ENCODE measurements around the gene METTL25. TPM values are rescaled to one million over a fixed set of nuclear protein-coding genes. Genes with fewer than 3 reads are reported as not detected.

METTL25 gene
- total RNA-seq, 4 donors from 2014 or later, result 1.5 to 23.2 (median 12.2) TPM

DNA sequence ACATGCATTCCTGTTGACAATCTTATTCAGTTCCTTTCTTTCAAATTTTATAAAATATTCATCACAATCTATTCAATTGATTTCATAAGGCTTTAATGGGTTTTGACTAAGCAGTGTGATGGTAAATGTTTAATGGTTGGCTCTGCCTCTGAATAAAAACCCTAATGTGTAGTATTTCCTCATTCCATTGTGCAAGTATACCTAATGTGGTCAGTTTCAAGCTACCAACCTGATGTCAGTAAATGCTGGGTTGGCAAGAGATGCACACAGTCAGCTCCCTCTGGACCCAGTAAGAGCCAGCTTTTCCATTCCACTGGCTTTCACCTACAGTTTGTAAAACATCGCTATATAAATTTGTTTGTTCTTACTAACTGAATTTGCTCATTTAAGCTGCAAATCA, 53.9 kb downstream of the METTL25 start:
- TF ChIP-seq CTCF (IDR thresholded peaks at IDR 0.05) (no peak), EP300 (IDR thresholded peaks at IDR 0.05; ENCODE audit: low read depth) (no peak)
- intact Hi-C loops (cut with DNase I; ENCODE audit: low total_unique reads) (loop anchor here (5.0 kb wide), 1 partner anchor 630 kb away; no protein-coding TSS in a partner anchor), in situ Hi-C loops (cut with MboI; ENCODE audit: low pct_ligation_motif_present in 1 of 4, low pct_unique_long_range_greater_than_20kb in 1 of 4, low sequenced_read_pairs in 3 of 4) (no loop called here)
- WGBS, 2 donors (ENCODE audit: low coverage in 1 of 2), result 91 to 100% methylated on average over 1 of the region's 1 CpG
- no peaks in the 10 kb centered on the region for H3K9me3 ChIP-seq
- no peaks in the 10 kb centered on the region for H3K4me1 ChIP-seq
- no peak overlapping the region for H3K4me3 ChIP-seq
- no peak for DNase-seq
- no peaks in the 10 kb centered on the region for H3K27me3 ChIP-seq
- no peak overlapping the region for H3K27ac ChIP-seq
- no peaks in the 10 kb centered on the region for H3K36me3 ChIP-seq

DNA sequence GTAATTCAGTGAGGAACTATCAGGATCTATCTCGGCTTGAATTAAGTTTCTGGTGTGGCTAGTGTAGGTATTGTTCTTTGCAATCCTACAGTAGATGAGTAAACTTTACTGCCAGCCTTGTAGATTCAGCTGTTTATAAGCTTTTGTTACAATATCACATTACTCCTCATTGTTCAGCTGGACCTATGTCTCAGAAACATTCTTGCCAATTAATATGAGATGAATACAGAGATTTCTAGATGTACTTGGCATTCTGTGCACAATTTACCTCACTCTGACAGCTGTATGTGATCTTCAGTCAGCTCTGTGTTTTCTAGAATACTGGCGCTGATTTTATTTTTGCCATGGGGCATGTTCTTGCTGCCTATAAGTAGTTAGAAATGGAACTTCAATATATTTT, 55.7 kb downstream of the METTL25 start:
- no peak overlapping the region for H3K4me3 ChIP-seq
- no peak for DNase-seq
- H3K27ac ChIP-seq, result no peak overlapping the region
- no peaks in the 10 kb centered on the region for H3K27me3 ChIP-seq
- TF ChIP-seq POLR2AphosphoS5 (IDR thresholded peaks at IDR 0.05) (no peak), EP300 (IDR thresholded peaks at IDR 0.05; ENCODE audit: low read depth) (no peak), POLR2A (IDR thresholded peaks at IDR 0.05) (no peak), CTCF (IDR thresholded peaks at IDR 0.05) (no peak)
- intact Hi-C loops (cut with DNase I; ENCODE audit: low total_unique reads), result loop anchor here (5.0 kb wide), 1 partner anchor 632 kb away; no protein-coding TSS in a partner anchor
- WGBS, 2 donors (ENCODE audit: low coverage in 1 of 2), result 91 to 94% methylated on average over 2 of the region's 2 CpGs
- no peaks in the 10 kb centered on the region for H3K36me3 ChIP-seq
- in situ Hi-C loops (cut with MboI; ENCODE audit: low pct_ligation_motif_present in 1 of 4, low pct_unique_long_range_greater_than_20kb in 1 of 4, low sequenced_read_pairs in 3 of 4), result no loop called here
- no peaks in the 10 kb centered on the region for H3K4me1 ChIP-seq
- H3K9me3 ChIP-seq, result no peaks in the 10 kb centered on the region

DNA sequence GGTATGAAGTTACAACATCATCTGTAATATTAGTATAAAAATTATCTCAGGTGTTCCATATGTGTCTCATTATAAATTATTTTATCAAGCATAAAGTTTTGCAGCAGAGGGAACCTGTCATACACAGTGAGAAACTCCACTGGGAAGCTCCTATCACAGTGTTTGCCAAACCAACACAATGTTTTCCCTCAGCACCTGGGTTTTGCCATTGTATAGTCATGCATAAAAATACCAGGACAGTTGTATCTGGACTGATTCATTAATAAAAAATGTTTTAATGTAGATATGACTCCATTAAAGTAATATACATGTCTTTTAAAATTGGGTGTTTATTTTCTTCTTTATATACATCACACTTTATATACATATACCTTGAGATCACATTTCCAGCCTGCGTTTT, 56.6 kb downstream of the METTL25 start:
- no peak for DNase-seq
- intact Hi-C loops (cut with DNase I; ENCODE audit: low total_unique reads), result loop anchor here (5.0 kb wide), 1 partner anchor 633 kb away; no protein-coding TSS in a partner anchor
- TF ChIP-seq EP300 (IDR thresholded peaks at IDR 0.05; ENCODE audit: low read depth), result no peak
- no peak for TF ChIP-seq POLR2AphosphoS5 (IDR thresholded peaks at IDR 0.05)
- no peak for TF ChIP-seq POLR2A (IDR thresholded peaks at IDR 0.05)
- TF ChIP-seq CTCF (IDR thresholded peaks at IDR 0.05), result no peak
- Histone ChIP-seq H3K36me3 (no peaks in the 10 kb centered on the region), H3K27me3 (no peaks in the 10 kb centered on the region), H3K9me3 (no peaks in the 10 kb centered on the region), H3K4me3 (no peak overlapping the region), H3K27ac (no peak overlapping the region), H3K4me1 (no peaks in the 10 kb centered on the region)
- 96 to 100% methylated on average over 1 of the region's 1 CpG for WGBS, 2 donors (ENCODE audit: low coverage in 1 of 2)
- in situ Hi-C loops (cut with MboI; ENCODE audit: low pct_ligation_motif_present in 1 of 4, low pct_unique_long_range_greater_than_20kb in 1 of 4, low sequenced_read_pairs in 3 of 4), result no loop called here

DNA sequence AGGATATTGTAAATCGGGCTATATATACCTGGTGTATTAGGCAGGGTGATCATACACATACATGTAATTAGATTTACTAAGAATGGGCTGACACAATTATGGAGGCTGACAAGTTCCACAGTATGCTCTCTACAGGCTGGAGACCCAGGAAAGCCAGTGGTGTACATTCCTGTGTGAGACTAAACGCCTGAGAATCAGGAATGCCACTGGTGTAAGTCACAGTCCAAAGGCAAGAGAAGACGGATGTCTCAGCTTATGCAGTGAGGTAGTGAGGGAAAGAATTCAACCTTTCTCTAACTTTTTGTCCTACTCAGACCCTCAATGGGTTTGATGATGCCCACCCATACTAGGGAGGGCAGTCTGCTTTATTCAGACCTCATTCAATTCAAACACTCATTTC, 57.1 kb downstream of the METTL25 start:
- 91 to 94% methylated on average over 3 of the region's 3 CpGs for WGBS, 2 donors (ENCODE audit: low coverage in 1 of 2)
- intact Hi-C loops (cut with DNase I; ENCODE audit: low total_unique reads), result no loop called here
- no peak overlapping the region for H3K4me3 ChIP-seq
- no peak for DNase-seq
- TF ChIP-seq EP300 (IDR thresholded peaks at IDR 0.05; ENCODE audit: low read depth) (no peak), POLR2A (IDR thresholded peaks at IDR 0.05) (no peak)
- no peak overlapping the region for H3K27ac ChIP-seq
- in situ Hi-C loops (cut with MboI; ENCODE audit: low pct_ligation_motif_present in 1 of 4, low pct_unique_long_range_greater_than_20kb in 1 of 4, low sequenced_read_pairs in 3 of 4), result no loop called here
- no peaks in the 10 kb centered on the region for H3K9me3 ChIP-seq
- no peaks in the 10 kb centered on the region for H3K4me1 ChIP-seq
- H3K27me3 ChIP-seq, result no peaks in the 10 kb centered on the region
- no peaks in the 10 kb centered on the region for H3K36me3 ChIP-seq

DNA sequence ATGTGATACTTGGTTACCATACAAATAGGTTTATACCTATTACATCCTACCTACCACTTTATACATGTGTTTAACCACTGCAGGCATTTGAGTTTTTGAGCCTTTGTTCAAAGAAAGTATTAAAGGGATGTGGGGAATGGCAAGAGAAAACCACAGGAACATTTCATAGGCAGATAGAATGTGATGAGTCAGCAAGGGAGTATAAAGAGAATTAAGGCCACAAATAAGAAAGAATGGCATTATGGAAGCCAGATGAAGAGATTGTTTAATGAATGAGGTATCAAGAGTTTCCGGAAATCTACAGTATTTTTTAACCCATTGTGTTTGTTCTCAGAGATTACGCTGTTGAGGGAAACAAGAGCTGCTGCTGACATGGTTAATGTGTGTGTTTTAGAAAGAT, 66.9 kb downstream of the METTL25 start:
- in situ Hi-C loops (cut with MboI; ENCODE audit: low pct_ligation_motif_present in 1 of 4, low pct_unique_long_range_greater_than_20kb in 1 of 4, low sequenced_read_pairs in 3 of 4), result no loop called here
- intact Hi-C loops (cut with DNase I; ENCODE audit: low total_unique reads), result no loop called here
- no peak for DNase-seq
- Histone ChIP-seq H3K36me3 (no peaks in the 10 kb centered on the region), H3K4me3 (no peak overlapping the region), H3K27ac (no peak overlapping the region), H3K4me1 (peaks cover 0 to 6% (median 0%) of the 10 kb centered on the region in 4 donors), H3K27me3 (no peaks in the 10 kb centered on the region), H3K9me3 (no peaks in the 10 kb centered on the region)
- TF ChIP-seq POLR2AphosphoS5 (IDR thresholded peaks at IDR 0.05), result no peak
- no peak for TF ChIP-seq POLR2A (IDR thresholded peaks at IDR 0.05)
- TF ChIP-seq CTCF (IDR thresholded peaks at IDR 0.05), result no peak
- no peak for TF ChIP-seq EP300 (IDR thresholded peaks at IDR 0.05; ENCODE audit: low read depth)
- WGBS, 2 donors (ENCODE audit: low coverage in 1 of 2), result 78 to 90% methylated on average over 2 of the region's 2 CpGs
